ENCODE results near the gene FSCN2.

- TF ChIP-seq CTCF (IDR thresholded peaks at IDR 0.05) (no peak), POLR2A (IDR thresholded peaks at IDR 0.05) (no peak)
Measured at GRCh38 chr17:81539961-81540675, 11.9 kb downstream of the FSCN2 start.

Measured in body of pancreas (tissue), 4 donors.